ENCODE results near the gene ATXN1.

The ATXN1 gene

GRCh38 chr6:16721977-16722376, 39.3 kb downstream of the ATXN1 start (continued):
- TF ChIP-seq BCL11A (tag by site-specific recombination; IDR thresholded peaks at IDR 0.05; ENCODE audit: low read depth) (peak; percentile 42; the same call in 1 of the 2 replicates), ZNF133 (tag by site-specific recombination; IDR thresholded peaks at IDR 0.05) (no peak), ZNF560 (tag by site-specific recombination; IDR thresholded peaks at IDR 0.05; ENCODE audit: borderline replicate concordance) (no peak), ZBTB6 (tag by site-specific recombination; IDR thresholded peaks at IDR 0.05) (no peak), INSM2 (tag by site-specific recombination; IDR thresholded peaks at IDR 0.05) (peak; percentile 93), ZIC2 (tag by site-specific recombination; IDR thresholded peaks at IDR 0.05) (peak; percentile 61; the same call in 1 of the 2 replicates), ZNF184 (tag by site-specific recombination; IDR thresholded peaks at IDR 0.05) (peak; percentile 62), KLF17 (tag by site-specific recombination; IDR thresholded peaks at IDR 0.05) (0 out of 2 replicates have a peak, but pooled peaks have one; percentile 50), ZNF366 (tag by site-specific recombination; conservative IDR thresholded peaks at IDR 0.05) (peak; percentile 87), ZBTB44 (tag by site-specific recombination; IDR thresholded peaks at IDR 0.05) (peak; percentile 98), ZSCAN30 (tag by site-specific recombination; IDR thresholded peaks at IDR 0.05) (peak; percentile 79; the same call in 1 of the 2 replicates), ZFP69B (tag by site-specific recombination; IDR thresholded peaks at IDR 0.05) (no peak), ZNF211 (tag by site-specific recombination; IDR thresholded peaks at IDR 0.05; ENCODE audit: low read depth) (no peak), ZFP41 (tag by site-specific recombination; IDR thresholded peaks at IDR 0.05; ENCODE audit: borderline replicate concordance) (no peak), OSR2 (tag by site-specific recombination; IDR thresholded peaks at IDR 0.05) (peak; percentile 88), GLIS1 (tag by site-specific recombination; IDR thresholded peaks at IDR 0.05) (peak; percentile 96), ZNF548 (tag by site-specific recombination; IDR thresholded peaks at IDR 0.05) (no peak), BCL6B (tag by site-specific recombination; IDR thresholded peaks at IDR 0.05) (no peak; the same call in 1 of the 2 replicates), ZNF76 (tag by site-specific recombination; IDR thresholded peaks at IDR 0.05; ENCODE audit: borderline replicate concordance, low read depth) (peak; percentile 53; the same call in 1 of the 2 replicates), ZNF785 (tag by site-specific recombination; IDR thresholded peaks at IDR 0.05) (no peak), ZNF558 (tag by site-specific recombination; IDR thresholded peaks at IDR 0.05) (no peak; the same call in 1 of the 2 replicates), KLF16 (tag by site-specific recombination; IDR thresholded peaks at IDR 0.05) (no peak), ZBTB48 (tag by site-specific recombination; IDR thresholded peaks at IDR 0.05) (0 out of 2 replicates have a peak, but pooled peaks have one; percentile 15), MEIS1 (CRISPR knock-in tag; IDR thresholded peaks at IDR 0.05; ENCODE audit: borderline replicate concordance) (no peak), PRDM6 (tag by site-specific recombination; IDR thresholded peaks at IDR 0.05) (peak; percentile 82), PATZ1 (tag by site-specific recombination; IDR thresholded peaks at IDR 0.05) (peak; percentile 87), OVOL3 (tag by site-specific recombination; IDR thresholded peaks at IDR 0.05) (peak; percentile 78; the same call in 1 of the 2 replicates), ZNF121 (tag by site-specific recombination; IDR thresholded peaks at IDR 0.05) (no peak), ZNF169 (tag by site-specific recombination; IDR thresholded peaks at IDR 0.05) (no peak), ZFP37 (tag by site-specific recombination; IDR thresholded peaks at IDR 0.05) (no peak), ZNF777 (tag by site-specific recombination; IDR thresholded peaks at IDR 0.05; ENCODE audit: borderline replicate concordance) (no peak)
